GM18502 (cell line): ENCODE results near the gene CHI3L2.

Experiments used
- ATAC-seq: cut with Tn5 transposase; IDR thresholded peaks from one replicate; pipeline ENCODE4 v1.9.1; 2021; ENCODE audit warnings: mild to moderate bottlenecking; ENCODE audit not compliant: unreplicated experiment, poor library complexity

Gene CHI3L2

GRCh38 chr1:111285879-111286278, 58.4 kb downstream of the CHI3L2 start:
- ATAC-seq = no peak

DNA sequence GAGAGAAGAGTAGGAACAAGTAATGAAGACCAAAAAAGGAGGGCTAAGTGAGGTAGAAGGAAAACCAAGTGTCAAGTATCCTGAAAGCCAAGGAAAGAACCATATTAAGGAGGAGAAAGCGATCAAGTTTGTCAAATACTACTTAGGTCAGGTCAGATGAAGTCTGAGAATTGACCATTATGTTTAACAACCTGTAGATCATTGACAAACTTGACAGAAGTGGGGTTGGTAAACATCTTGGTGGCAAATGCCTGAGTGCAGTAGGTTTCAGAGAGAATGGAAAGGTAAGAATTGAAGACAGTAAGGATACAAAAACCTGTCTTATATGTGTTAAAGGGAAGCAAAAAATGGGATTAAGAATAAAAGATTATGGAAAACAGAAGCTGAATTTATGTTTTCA, 59.4 kb downstream of the CHI3L2 start:
- no peak for ATAC-seq

GRCh38 chr1:111289371-111289770, 61.9 kb downstream of the CHI3L2 start:
- no peak for ATAC-seq

GRCh38 chr1:111290104-111290503, 62.6 kb downstream of the CHI3L2 start:
- no peak for ATAC-seq

DNA sequence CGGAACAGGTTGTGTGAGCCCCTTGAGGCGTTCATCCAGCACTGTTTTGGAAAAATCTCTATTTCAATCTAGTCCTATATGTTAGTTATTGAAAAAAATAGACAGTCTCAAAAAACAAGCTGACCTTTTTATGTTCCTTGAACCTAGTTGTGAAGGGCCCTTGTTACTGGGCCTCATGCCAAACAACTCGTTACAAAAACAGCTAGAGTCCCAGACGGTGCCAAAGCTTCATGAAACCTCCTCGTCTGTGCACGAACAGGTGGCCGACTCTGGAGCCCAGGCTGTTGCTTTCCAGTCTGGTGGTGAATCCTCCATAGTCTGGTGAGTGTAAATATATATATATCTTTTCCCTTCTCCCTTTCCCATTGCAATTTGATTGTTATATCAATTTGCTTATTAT, 63.1 kb downstream of the CHI3L2 start, which contains the start of gene CHIA:
Gene CHIA, plus strand, starts transcription at position 222 of the 400 bp plus-strand sequence. CDS start 19,617 bp downstream, outside the sequence.
- ATAC-seq = no peak
